CD4-positive, CD25-positive, alpha-beta regulatory T cell (primary cell): ENCODE data around the gene SPTBN4. TPM values are rescaled to one million over a fixed set of nuclear protein-coding genes. Genes with fewer than 3 reads are reported as not detected.

ENCODE experiments used
- ATAC-seq, 2 donors: fragments of 150-1000 bp; cut with Tn5 transposase; one replicate each; pipeline ENCODE4 v1.10.0; 2021; ENCODE audit warnings: low read depth in 2 of 2, moderate number of reproducible peaks in 2 of 2, moderate library complexity in 1 of 2
- DNase-seq, 3 donors: peaks; one replicate each; pipeline versions ENCODE4 v3.0.0 to v3.0.0-alpha.2; 2012 to 2022; ENCODE audit warnings: mixed read lengths in 1 of 3
- H3K27ac ChIP-seq: one replicate; pipeline ENCODE4 v1.7.0; 2013; ENCODE audit warnings: mild to moderate bottlenecking, low read length; ENCODE audit not compliant: insufficient read depth, poor library complexity, severe bottlenecking
- H3K27me3 ChIP-seq: one replicate; pipeline ENCODE4 v1.7.0; 2013; ENCODE audit warnings: low read length; ENCODE audit not compliant: control insufficient read depth, insufficient read depth
- H3K36me3 ChIP-seq: one replicate; pipeline ENCODE4 v1.7.0; 2013; ENCODE audit warnings: mild to moderate bottlenecking, low read length, moderate library complexity; ENCODE audit not compliant: control insufficient read depth, insufficient read depth
- H3K4me1 ChIP-seq: 2 replicates; pipeline ENCODE4 v1.7.0; 2013; ENCODE audit warnings: mild to moderate bottlenecking, low read length; ENCODE audit not compliant: insufficient read depth, control insufficient read depth, poor library complexity, severe bottlenecking
- H3K4me3 ChIP-seq: one replicate; pipeline ENCODE4 v1.7.0; 2013; ENCODE audit warnings: low read depth, mild to moderate bottlenecking, low read length, moderate library complexity
- H3K9me3 ChIP-seq, 2 experiments: 1 replicate in 1 of 2; 2 replicates in 1 of 2; pipeline ENCODE4 v1.7.0; 2013; ENCODE audit warnings: low read length in 2 of 2, mild to moderate bottlenecking in 1 of 2, moderate library complexity in 1 of 2; ENCODE audit not compliant: control insufficient read depth in 2 of 2
- H3K27ac Mint-ChIP-seq, 3 donors: one replicate each; pipeline ENCODE4 v1.8.0; 2020 to 2022; ENCODE audit warnings: mild to moderate bottlenecking in 3 of 3, mixed read lengths in 3 of 3, moderate library complexity in 2 of 3
- H3K27me3 Mint-ChIP-seq: one replicate; pipeline ENCODE4 v1.8.0; 2022; ENCODE audit warnings: mild to moderate bottlenecking, mixed read lengths
- H3K36me3 Mint-ChIP-seq: one replicate; pipeline ENCODE4 v1.8.0; 2020; ENCODE audit warnings: mixed read lengths
- H3K4me1 Mint-ChIP-seq, 4 donors: one replicate each; pipeline ENCODE4 v1.8.0; 2020 to 2022; ENCODE audit warnings: mixed read lengths in 4 of 4, mild to moderate bottlenecking in 1 of 4
- H3K4me3 Mint-ChIP-seq, 4 donors: one replicate each; pipeline ENCODE4 v1.8.0; 2020 to 2022; ENCODE audit warnings: mild to moderate bottlenecking in 4 of 4, mixed read lengths in 4 of 4, moderate library complexity in 3 of 4
- H3K9me3 Mint-ChIP-seq, 7 donors: one replicate each; pipeline ENCODE4 v1.8.0; 2020 to 2022; ENCODE audit warnings: mixed read lengths in 7 of 7, mild to moderate bottlenecking in 3 of 7, moderate library complexity in 2 of 7
- polyA plus RNA-seq, 4 donors: library from polyadenylated mRNA; unstranded; fragments of 300-500 nt; fragmentation: Illumina TruSeq; gene quantifications; one replicate each; pipeline ENCODE4 v1.2.3, GENCODE V29; 2021
- total RNA-seq: library from RNA; stranded (reverse); gene quantifications from one replicate; pipeline ENCODE4 v1.2.3, GENCODE V29; 2022

The SPTBN4 gene
- total and polyA plus RNA-seq, 5 donors from 2014 or later: not detected

- H3K36me3 Mint-ChIP-seq: no peaks in the 10 kb centered on the region
- H3K4me3 ChIP-seq: no peak overlapping the region
- H3K36me3 ChIP-seq: no peaks in the 10 kb centered on the region
- peaks cover 0 to 10% (median 5%) of the 10 kb centered on the region in 4 donors for H3K4me1 Mint-ChIP-seq
- no peak overlapping the region for H3K4me3 Mint-ChIP-seq
- no peak overlapping the region for H3K27ac Mint-ChIP-seq
- no peak overlapping the region for H3K27ac ChIP-seq
- peaks cover 11% of the 10 kb centered on the region for H3K27me3 ChIP-seq
- ATAC-seq (no peak), DNase-seq (no peak)
- peaks cover 40% of the 10 kb centered on the region for H3K27me3 Mint-ChIP-seq
- peaks cover 5% of the 10 kb centered on the region for H3K4me1 ChIP-seq
- peaks cover 0 to 4% (median 0%) of the 10 kb centered on the region in 7 donors for H3K9me3 Mint-ChIP-seq
- no peaks in the 10 kb centered on the region for H3K9me3 ChIP-seq
Measured at GRCh38 chr19:40547836-40548235, 81.0 kb downstream of the SPTBN4 start.

GRCh38 chr19:40549007-40549708 is 82.4 kb downstream of the SPTBN4 start:
- Mint-ChIP-seq H3K27ac (peak overlapping the region in 1 of 3 donors; percentile 77), H3K27me3 (peaks cover 52% of the 10 kb centered on the region), H3K4me3 (peak overlapping the region in 3 of 4 donors; percentile 13 to 48 (median 33)), H3K4me1 (peaks cover 0 to 10% (median 5%) of the 10 kb centered on the region in 4 donors), H3K9me3 (peaks cover 0 to 4% (median 0%) of the 10 kb centered on the region in 7 donors), H3K36me3 (no peaks in the 10 kb centered on the region)
- Histone ChIP-seq H3K27ac (no peak overlapping the region), H3K4me3 (no peak overlapping the region), H3K36me3 (no peaks in the 10 kb centered on the region), H3K9me3 (no peaks in the 10 kb centered on the region), H3K4me1 (peaks cover 5% of the 10 kb centered on the region), H3K27me3 (peaks cover 16% of the 10 kb centered on the region)
- peak; percentile 49 to 65 (median 61) for DNase-seq
- ATAC-seq: peak; percentile 46 to 65

- Mint-ChIP-seq H3K36me3 (no peaks in the 10 kb centered on the region), H3K9me3 (peaks cover 0 to 4% (median 0%) of the 10 kb centered on the region in 7 donors), H3K27ac (no peak overlapping the region), H3K4me1 (peaks cover 0 to 10% (median 5%) of the 10 kb centered on the region in 4 donors), H3K27me3 (peaks cover 68% of the 10 kb centered on the region), H3K4me3 (no peak overlapping the region)
- no peak for ATAC-seq
- Histone ChIP-seq H3K9me3 (no peaks in the 10 kb centered on the region), H3K4me1 (peaks cover 5% of the 10 kb centered on the region), H3K4me3 (no peak overlapping the region), H3K36me3 (no peaks in the 10 kb centered on the region), H3K27ac (no peak overlapping the region), H3K27me3 (peaks cover 16% of the 10 kb centered on the region)
- DNase-seq: no peak
Measured at GRCh38 chr19:40550951-40551350, 84.2 kb downstream of the SPTBN4 start.

GRCh38 chr19:40552848-40553247 is 86.0 kb downstream of the SPTBN4 start:
- no peak for DNase-seq
- Histone ChIP-seq H3K27me3 (peaks cover 11% of the 10 kb centered on the region), H3K36me3 (no peaks in the 10 kb centered on the region), H3K4me1 (peaks cover 5% of the 10 kb centered on the region), H3K9me3 (no peaks in the 10 kb centered on the region), H3K4me3 (no peak overlapping the region), H3K27ac (no peak overlapping the region)
- H3K36me3 Mint-ChIP-seq: no peaks in the 10 kb centered on the region
- peaks cover 75% of the 10 kb centered on the region for H3K27me3 Mint-ChIP-seq
- peaks cover 0 to 10% (median 5%) of the 10 kb centered on the region in 4 donors for H3K4me1 Mint-ChIP-seq
- no peak for ATAC-seq
- no peak overlapping the region for H3K27ac Mint-ChIP-seq
- no peak overlapping the region for H3K4me3 Mint-ChIP-seq
- peaks cover 0 to 3% (median 0%) of the 10 kb centered on the region in 7 donors for H3K9me3 Mint-ChIP-seq

GRCh38 chr19:40553885-40554857 is 87.4 kb downstream of the SPTBN4 start:
- Histone ChIP-seq H3K27ac (no peak overlapping the region), H3K27me3 (peaks cover 8% of the 10 kb centered on the region), H3K4me3 (no peak overlapping the region), H3K9me3 (no peaks in the 10 kb centered on the region), H3K4me1 (no peaks in the 10 kb centered on the region), H3K36me3 (no peaks in the 10 kb centered on the region)
- Mint-ChIP-seq H3K4me3 (no peak overlapping the region), H3K36me3 (no peaks in the 10 kb centered on the region), H3K9me3 (peaks cover 0 to 1% (median 0%) of the 10 kb centered on the region in 7 donors), H3K4me1 (peaks cover 0 to 5% (median 4%) of the 10 kb centered on the region in 4 donors), H3K27me3 (peaks cover 73% of the 10 kb centered on the region), H3K27ac (no peak overlapping the region)
- DNase-seq (no peak), ATAC-seq (no peak)

GRCh38 chr19:40555978-40556689 is 89.3 kb downstream of the SPTBN4 start:
- ATAC-seq (no peak), DNase-seq (no peak)
- Histone ChIP-seq H3K4me1 (no peaks in the 10 kb centered on the region), H3K27ac (no peak overlapping the region), H3K27me3 (peaks cover 8% of the 10 kb centered on the region), H3K9me3 (no peaks in the 10 kb centered on the region), H3K4me3 (no peak overlapping the region), H3K36me3 (no peaks in the 10 kb centered on the region)
- Mint-ChIP-seq H3K9me3 (peaks cover 0 to 2% (median 0%) of the 10 kb centered on the region in 7 donors), H3K4me3 (no peak overlapping the region), H3K27me3 (peaks cover 65% of the 10 kb centered on the region), H3K27ac (no peak overlapping the region), H3K36me3 (no peaks in the 10 kb centered on the region), H3K4me1 (peaks cover 0 to 5% (median 0%) of the 10 kb centered on the region in 4 donors)

GRCh38 chr19:40556953-40557530 is 90.2 kb downstream of the SPTBN4 start:
- H3K9me3 ChIP-seq: no peaks in the 10 kb centered on the region
- ATAC-seq (no peak), DNase-seq (no peak)
- H3K27ac ChIP-seq: no peak overlapping the region
- Mint-ChIP-seq H3K4me3 (no peak overlapping the region), H3K27ac (no peak overlapping the region), H3K9me3 (peaks cover 0 to 2% (median 0%) of the 10 kb centered on the region in 7 donors), H3K27me3 (peaks cover 63% of the 10 kb centered on the region), H3K4me1 (peaks cover 0 to 5% (median 2%) of the 10 kb centered on the region in 4 donors), H3K36me3 (no peaks in the 10 kb centered on the region)
- no peaks in the 10 kb centered on the region for H3K4me1 ChIP-seq
- H3K36me3 ChIP-seq: no peaks in the 10 kb centered on the region
- H3K4me3 ChIP-seq: no peak overlapping the region
- peaks cover 8% of the 10 kb centered on the region for H3K27me3 ChIP-seq
